ENCODE measurements around the gene TRIM59.

DNA sequence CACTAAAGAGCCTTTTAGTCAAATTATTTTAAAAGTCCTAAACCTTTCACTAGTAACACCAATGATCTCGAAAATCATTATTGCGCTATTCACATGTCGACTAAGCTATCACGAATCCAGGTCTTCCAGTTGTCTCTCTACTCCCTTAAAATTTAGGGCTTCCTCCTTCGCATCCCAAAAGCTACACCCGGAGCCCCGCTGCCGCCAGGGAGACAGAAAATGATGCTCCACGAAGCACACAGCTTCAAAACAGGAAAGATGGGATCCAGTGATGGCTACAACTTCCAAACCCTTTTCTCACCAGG, 50.8 kb downstream of the TRIM59 start:
- TF ChIP-seq ZBTB7A (tag by site-specific recombination; IDR thresholded peaks at IDR 0.05; ENCODE audit: low read depth): no peak
- TF ChIP-seq, protein P1, sequence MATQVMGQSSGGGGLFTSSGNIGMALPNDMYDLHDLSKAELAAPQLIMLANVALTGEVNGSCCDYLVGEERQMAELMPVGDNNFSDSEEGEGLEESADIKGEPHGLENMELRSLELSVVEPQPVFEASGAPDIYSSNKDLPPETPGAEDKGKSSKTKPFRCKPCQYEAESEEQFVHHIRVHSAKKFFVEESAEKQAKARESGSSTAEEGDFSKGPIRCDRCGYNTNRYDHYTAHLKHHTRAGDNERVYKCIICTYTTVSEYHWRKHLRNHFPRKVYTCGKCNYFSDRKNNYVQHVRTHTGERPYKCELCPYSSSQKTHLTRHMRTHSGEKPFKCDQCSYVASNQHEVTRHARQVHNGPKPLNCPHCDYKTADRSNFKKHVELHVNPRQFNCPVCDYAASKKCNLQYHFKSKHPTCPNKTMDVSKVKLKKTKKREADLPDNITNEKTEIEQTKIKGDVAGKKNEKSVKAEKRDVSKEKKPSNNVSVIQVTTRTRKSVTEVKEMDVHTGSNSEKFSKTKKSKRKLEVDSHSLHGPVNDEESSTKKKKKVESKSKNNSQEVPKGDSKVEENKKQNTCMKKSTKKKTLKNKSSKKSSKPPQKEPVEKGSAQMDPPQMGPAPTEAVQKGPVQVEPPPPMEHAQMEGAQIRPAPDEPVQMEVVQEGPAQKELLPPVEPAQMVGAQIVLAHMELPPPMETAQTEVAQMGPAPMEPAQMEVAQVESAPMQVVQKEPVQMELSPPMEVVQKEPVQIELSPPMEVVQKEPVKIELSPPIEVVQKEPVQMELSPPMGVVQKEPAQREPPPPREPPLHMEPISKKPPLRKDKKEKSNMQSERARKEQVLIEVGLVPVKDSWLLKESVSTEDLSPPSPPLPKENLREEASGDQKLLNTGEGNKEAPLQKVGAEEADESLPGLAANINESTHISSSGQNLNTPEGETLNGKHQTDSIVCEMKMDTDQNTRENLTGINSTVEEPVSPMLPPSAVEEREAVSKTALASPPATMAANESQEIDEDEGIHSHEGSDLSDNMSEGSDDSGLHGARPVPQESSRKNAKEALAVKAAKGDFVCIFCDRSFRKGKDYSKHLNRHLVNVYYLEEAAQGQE (tag by site-specific recombination; IDR thresholded peaks at IDR 0.05): no peak
- TF ChIP-seq ZNF558 (tag by site-specific recombination; IDR thresholded peaks at IDR 0.05): no peak
- TF ChIP-seq ZBTB8A (tag by site-specific recombination; IDR thresholded peaks at IDR 0.05): no peak
- no peak for TF ChIP-seq ZNF24 (tag by site-specific recombination; IDR thresholded peaks at IDR 0.05)
- TF ChIP-seq CTCF (tag by site-specific recombination; IDR thresholded peaks at IDR 0.05): no peak
- TF ChIP-seq, protein P2, sequence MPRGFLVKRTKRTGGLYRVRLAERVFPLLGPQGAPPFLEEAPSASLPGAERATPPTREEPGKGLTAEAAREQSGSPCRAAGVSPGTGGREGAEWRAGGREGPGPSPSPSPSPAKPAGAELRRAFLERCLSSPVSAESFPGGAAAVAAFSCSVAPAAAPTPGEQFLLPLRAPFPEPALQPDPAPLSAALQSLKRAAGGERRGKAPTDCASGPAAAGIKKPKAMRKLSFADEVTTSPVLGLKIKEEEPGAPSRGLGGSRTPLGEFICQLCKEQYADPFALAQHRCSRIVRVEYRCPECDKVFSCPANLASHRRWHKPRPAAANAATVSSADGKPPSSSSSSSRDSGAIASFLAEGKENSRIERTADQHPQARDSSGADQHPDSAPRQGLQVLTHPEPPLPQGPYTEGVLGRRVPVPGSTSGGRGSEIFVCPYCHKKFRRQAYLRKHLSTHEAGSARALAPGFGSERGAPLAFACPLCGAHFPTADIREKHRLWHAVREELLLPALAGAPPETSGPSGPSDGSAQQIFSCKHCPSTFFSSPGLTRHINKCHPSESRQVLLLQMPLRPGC (tag by site-specific recombination; IDR thresholded peaks at IDR 0.05): no peak
- TF ChIP-seq, protein P3, sequence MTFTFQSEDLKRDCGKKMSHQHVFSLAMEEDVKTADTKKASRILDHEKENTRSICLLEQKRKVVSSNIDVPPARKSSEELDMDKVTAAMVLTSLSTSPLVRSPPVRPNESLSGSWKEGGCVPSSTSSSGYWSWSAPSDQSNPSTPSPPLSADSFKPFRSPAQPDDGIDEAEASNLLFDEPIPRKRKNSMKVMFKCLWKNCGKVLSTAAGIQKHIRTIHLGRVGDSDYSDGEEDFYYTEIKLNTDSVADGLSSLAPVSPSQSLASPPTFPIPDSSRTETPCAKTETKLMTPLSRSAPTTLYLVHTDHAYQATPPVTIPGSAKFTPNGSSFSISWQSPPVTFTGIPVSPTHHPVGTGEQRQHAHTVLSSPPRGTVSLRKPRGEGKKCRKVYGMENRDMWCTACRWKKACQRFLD (tag by site-specific recombination; IDR thresholded peaks at IDR 0.05): no peak
- TF ChIP-seq, protein P4, sequence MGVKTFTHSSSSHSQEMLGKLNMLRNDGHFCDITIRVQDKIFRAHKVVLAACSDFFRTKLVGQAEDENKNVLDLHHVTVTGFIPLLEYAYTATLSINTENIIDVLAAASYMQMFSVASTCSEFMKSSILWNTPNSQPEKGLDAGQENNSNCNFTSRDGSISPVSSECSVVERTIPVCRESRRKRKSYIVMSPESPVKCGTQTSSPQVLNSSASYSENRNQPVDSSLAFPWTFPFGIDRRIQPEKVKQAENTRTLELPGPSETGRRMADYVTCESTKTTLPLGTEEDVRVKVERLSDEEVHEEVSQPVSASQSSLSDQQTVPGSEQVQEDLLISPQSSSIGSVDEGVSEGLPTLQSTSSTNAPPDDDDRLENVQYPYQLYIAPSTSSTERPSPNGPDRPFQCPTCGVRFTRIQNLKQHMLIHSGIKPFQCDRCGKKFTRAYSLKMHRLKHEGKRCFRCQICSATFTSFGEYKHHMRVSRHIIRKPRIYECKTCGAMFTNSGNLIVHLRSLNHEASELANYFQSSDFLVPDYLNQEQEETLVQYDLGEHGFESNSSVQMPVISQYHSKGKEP (tag by site-specific recombination; IDR thresholded peaks at IDR 0.05): no peak
